KMS-11 (cell line): ENCODE results near the gene CREB3L2.

Experiments
- H2AFZ ChIP-seq: fragments of 200-600 bp; sonication (generic); 2 replicates; pipeline ENCODE4 v1.6.1; 2016; ENCODE audit warnings: antibody characterized with exemption, mixed run types, low read depth
- H3K27ac ChIP-seq: fragments of 200-600 bp; sonication (generic); 2 replicates; pipeline ENCODE4 v1.6.1; 2016; ENCODE audit warnings: mild to moderate bottlenecking, mixed run types
- H3K27me3 ChIP-seq: fragments of 200-600 bp; sonication (generic); 2 replicates; pipeline ENCODE4 v1.6.1; 2017; ENCODE audit warnings: mild to moderate bottlenecking, low read depth, mixed run types, moderate library complexity; ENCODE audit not compliant: insufficient read depth
- H3K36me3 ChIP-seq: fragments of 200-600 bp; sonication (generic); 2 replicates; pipeline ENCODE4 v1.6.1; 2017; ENCODE audit warnings: mild to moderate bottlenecking, mixed run types; ENCODE audit not compliant: insufficient read depth
- H3K4me1 ChIP-seq: fragments of 200-600 bp; sonication (generic); 2 replicates; pipeline ENCODE4 v1.6.1; 2016; ENCODE audit warnings: mild to moderate bottlenecking, low read depth, mixed run types; ENCODE audit not compliant: poor library complexity, severe bottlenecking
- H3K4me2 ChIP-seq: fragments of 200-600 bp; sonication (generic); 2 replicates; pipeline ENCODE4 v1.7.0; 2016; ENCODE audit warnings: mild to moderate bottlenecking, mixed run types
- H3K4me3 ChIP-seq: fragments of 200-600 bp; sonication (generic); IDR thresholded peaks from 2 replicates; pipeline ENCODE4 v1.6.1; 2017; ENCODE audit warnings: low read depth, low read length, mixed read lengths; ENCODE audit not compliant: insufficient read depth
- H3K79me2 ChIP-seq: fragments of 200-600 bp; sonication (generic); 2 replicates; pipeline ENCODE4 v1.6.1; 2016; ENCODE audit warnings: low read depth, mixed run types; ENCODE audit not compliant: insufficient read depth
- H3K9ac ChIP-seq: fragments of 200-600 bp; sonication (generic); 2 replicates; pipeline ENCODE4 v1.6.1; 2016; ENCODE audit warnings: mild to moderate bottlenecking, mixed run types
- H4K20me1 ChIP-seq: fragments of 200-600 bp; sonication (generic); 2 replicates; pipeline ENCODE4 v1.6.1; 2016; ENCODE audit warnings: mild to moderate bottlenecking, mixed run types; ENCODE audit not compliant: insufficient read depth
- CTCF ChIP-seq: fragments of 200-600 bp; sonication (generic); conservative IDR thresholded peaks from 2 replicates; pipeline ENCODE4 v1.6.1; 2017; ENCODE audit warnings: low read depth, mild to moderate bottlenecking, antibody characterized with exemption, low read length, moderate library complexity, mixed read lengths

Gene CREB3L2

GRCh38 chr7:138009350-138009653 is 7.4 kb upstream of the CREB3L2 start:
- Histone ChIP-seq H4K20me1 (no peaks in the 10 kb centered on the region), H3K4me3 (no peak overlapping the region), H3K27ac (no peak overlapping the region), H3K36me3 (no peaks in the 10 kb centered on the region), H3K79me2 (no peaks in the 10 kb centered on the region), H3K4me2 (no peak overlapping the region), H3K9ac (no peak overlapping the region), H3K4me1 (peaks cover 5% of the 10 kb centered on the region), H2AFZ (0 out of 2 replicates have a peak overlapping the region, but pooled peaks have one; percentile 88), H3K27me3 (no peaks in the 10 kb centered on the region)
- no peak for TF ChIP-seq CTCF

DNA sequence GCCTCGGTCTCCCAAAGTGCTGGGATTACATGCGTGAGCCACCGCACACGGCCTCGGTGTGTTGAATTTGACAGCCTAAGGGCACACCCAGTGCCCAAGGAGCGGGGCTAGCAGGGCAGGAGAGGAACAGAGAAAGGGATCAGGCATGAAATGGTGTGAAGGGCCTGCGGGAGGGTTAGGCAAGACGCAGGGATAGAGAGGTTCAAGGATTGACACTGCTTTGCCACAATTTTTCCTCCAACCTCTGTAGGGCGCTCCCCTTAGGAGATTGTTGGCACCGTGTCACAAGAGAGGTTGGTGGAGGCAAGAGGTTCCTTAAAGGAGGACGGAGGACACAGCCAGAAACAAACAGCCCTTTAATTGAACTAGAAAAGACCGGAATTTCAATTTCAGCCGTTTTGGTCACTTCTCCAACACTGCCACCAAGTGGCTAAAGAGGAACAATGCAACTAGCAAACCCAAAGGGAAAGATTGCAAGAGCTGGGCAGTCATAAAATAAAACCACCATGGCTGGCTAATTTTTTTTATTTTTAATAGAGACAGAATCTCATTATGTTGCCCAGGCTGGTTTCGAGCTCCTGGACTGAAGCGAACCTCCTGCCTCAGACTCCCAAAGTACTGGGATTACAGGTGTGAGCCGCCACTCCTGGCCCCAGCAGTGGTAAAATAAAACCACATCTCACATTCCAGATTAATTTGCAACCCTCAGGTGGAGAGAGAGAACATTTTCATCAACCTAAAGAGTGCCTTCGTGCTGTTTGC is 6.9 kb upstream of the CREB3L2 start:
- peak overlapping the region; percentile 88 for H2AFZ ChIP-seq
- peak overlapping the region; percentile 30 for H3K4me2 ChIP-seq

DNA sequence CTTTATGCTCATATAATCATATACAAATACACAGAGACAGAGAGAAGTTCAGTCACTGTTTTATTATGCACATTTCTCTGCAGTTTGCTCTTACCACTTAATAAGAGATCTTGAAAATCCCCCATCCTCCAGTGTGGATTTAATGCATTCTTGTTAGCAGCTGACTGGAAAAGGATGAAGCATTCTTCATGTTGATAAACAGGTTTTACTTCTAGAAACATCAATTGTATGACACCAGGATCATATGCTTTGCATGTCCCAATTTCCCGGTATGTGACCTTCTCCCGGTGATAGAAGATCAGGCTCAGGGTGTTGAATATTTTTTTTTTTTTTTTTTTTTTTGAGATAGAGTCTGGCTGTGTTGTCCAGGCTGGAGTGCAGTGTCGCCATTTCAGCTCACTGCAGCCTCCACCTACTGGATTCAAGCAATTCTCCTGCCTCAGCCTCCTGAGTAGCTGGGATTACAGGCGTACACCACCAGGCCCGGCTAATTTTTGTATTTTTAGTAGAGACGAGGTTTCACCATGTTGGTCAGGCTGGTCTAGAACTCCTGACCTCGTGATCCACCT is 6.2 kb upstream of the CREB3L2 start:
- TF ChIP-seq CTCF, result no peak
- H2AFZ ChIP-seq, result peak overlapping the region; percentile 88
- no peaks in the 10 kb centered on the region for H4K20me1 ChIP-seq
- no peak overlapping the region for H3K4me3 ChIP-seq
- no peaks in the 10 kb centered on the region for H3K36me3 ChIP-seq
- H3K4me2 ChIP-seq, result no peak overlapping the region; the same call in 1 of the 2 replicates
- H3K27me3 ChIP-seq, result no peaks in the 10 kb centered on the region
- H3K27ac ChIP-seq, result no peak overlapping the region
- H3K9ac ChIP-seq, result no peak overlapping the region
- peaks cover 5% of the 10 kb centered on the region for H3K4me1 ChIP-seq
- no peaks in the 10 kb centered on the region for H3K79me2 ChIP-seq

More for the DNA sequence above, 6.9 kb upstream of the CREB3L2 start:
- Histone ChIP-seq H3K36me3 (no peaks in the 10 kb centered on the region), H3K27ac (no peak overlapping the region), H3K27me3 (no peaks in the 10 kb centered on the region), H3K79me2 (no peaks in the 10 kb centered on the region), H3K4me3 (no peak overlapping the region), H4K20me1 (no peaks in the 10 kb centered on the region), H3K4me1 (peaks cover 5% of the 10 kb centered on the region), H3K9ac (no peak overlapping the region)
- peak; percentile 96 for TF ChIP-seq CTCF

DNA sequence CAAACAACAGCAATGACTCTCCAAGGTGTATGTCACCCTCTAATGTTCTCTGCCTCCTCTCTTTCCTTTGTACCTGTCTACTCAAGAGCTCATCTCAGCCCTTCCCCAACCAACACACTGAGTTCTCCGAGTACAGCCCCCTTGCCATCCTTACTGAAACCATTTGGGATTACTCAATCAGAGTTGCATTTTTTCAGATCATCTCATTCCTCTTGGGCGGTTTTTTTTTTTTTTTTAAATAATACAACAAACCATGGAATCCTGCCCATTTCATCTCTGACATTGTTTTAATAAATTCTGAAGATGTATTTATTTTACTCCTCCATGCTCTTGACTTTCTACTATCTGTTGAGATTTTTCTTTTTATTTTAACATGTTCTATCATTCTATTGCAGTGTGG is 4.2 kb upstream of the CREB3L2 start:
- TF ChIP-seq CTCF, result no peak
- no peaks in the 10 kb centered on the region for H4K20me1 ChIP-seq

More for the DNA sequence above, 4.2 kb upstream of the CREB3L2 start:
- H3K4me1 ChIP-seq, result peaks cover 10% of the 10 kb centered on the region
- no peaks in the 10 kb centered on the region for H3K36me3 ChIP-seq
- H3K27me3 ChIP-seq, result no peaks in the 10 kb centered on the region
- H3K27ac ChIP-seq, result no peak overlapping the region
- no peak overlapping the region for H2AFZ ChIP-seq
- H3K79me2 ChIP-seq, result peaks cover 3% of the 10 kb centered on the region; the same call in 1 of the 2 replicates
- no peak overlapping the region for H3K4me3 ChIP-seq
- no peak overlapping the region for H3K9ac ChIP-seq
- no peak overlapping the region for H3K4me2 ChIP-seq
